Limb (tissue), 2 donors: ENCODE measurements around the gene BAIAP2L2.

Experiments
- DNase-seq, 2 donors: peaks; one replicate each; pipeline ENCODE4 v3.0.0-alpha.2; 2016; ENCODE audit errors: extremely low spot score in 2 of 2

The BAIAP2L2 gene

GRCh38 chr22:38069372-38070249 is 40.9 kb downstream of the BAIAP2L2 start:
- DNase-seq = peak; percentile 68 to 80

GRCh38 chr22:38068641-38069371 is 41.7 kb downstream of the BAIAP2L2 start:
- no peak for DNase-seq

- peak in 1 of 2 donors; percentile 23 for DNase-seq
These were observed 42.6 kb downstream of the BAIAP2L2 start for GRCh38 chr22:38067761-38068360.

- peak in 1 of 2 donors; percentile 20 for DNase-seq
These were observed 43.5 kb downstream of the BAIAP2L2 start for GRCh38 chr22:38067028-38067415.

- no peak for DNase-seq
These were observed 44.0 kb downstream of the BAIAP2L2 start for GRCh38 chr22:38066381-38067027.

GRCh38 chr22:38065539-38065938 is 44.9 kb downstream of the BAIAP2L2 start:
- DNase-seq = peak in 1 of 2 donors; percentile 14

GRCh38 chr22:38062791-38063190 is 47.7 kb downstream of the BAIAP2L2 start:
- no peak for DNase-seq

- peak; percentile 88 to 92 for DNase-seq
These were observed 53.3 kb downstream of the BAIAP2L2 start, which contains the start of gene PICK1 for GRCh38 chr22:38056969-38057891. Gene PICK1 (plus strand): TSS chr22:38057404. CDS start chr22:38057810, 406 bp downstream.

- DNase-seq = peak; percentile 72 to 90
These were observed 58.3 kb downstream of the BAIAP2L2 start for GRCh38 chr22:38051900-38052862.

- no peak for DNase-seq
These were observed 59.2 kb downstream of the BAIAP2L2 start for GRCh38 chr22:38051261-38051660.

- DNase-seq = peak in 1 of 2 donors; percentile 27
These were observed 59.8 kb downstream of the BAIAP2L2 start for GRCh38 chr22:38050720-38051119.

GRCh38 chr22:38049812-38050619 is 60.5 kb downstream of the BAIAP2L2 start:
- DNase-seq = peak in 1 of 2 donors; percentile 36

GRCh38 chr22:38046070-38046748 is 64.3 kb downstream of the BAIAP2L2 start:
- no peak for DNase-seq

GRCh38 chr22:38043151-38044039 is 67.1 kb downstream of the BAIAP2L2 start:
- DNase-seq = no peak

GRCh38 chr22:38042488-38042790 is 68.0 kb downstream of the BAIAP2L2 start:
- no peak for DNase-seq

- no peak for DNase-seq
These were observed 68.6 kb downstream of the BAIAP2L2 start for GRCh38 chr22:38041760-38042487.
